IMR-90 (cell line): ENCODE data around the gene TRPV4. TPM values are rescaled to one million over a fixed set of nuclear protein-coding genes. Genes with fewer than 3 reads are reported as not detected.

Experiments
- ATAC-seq: fragments of 200-7000 bp; cut with Tn5 transposase; 2 replicates; pipeline ENCODE4 v1.9.1; 2020; ENCODE audit warnings: low read depth, mild to moderate bottlenecking, moderate library complexity
- BruUV-seq: library from RNA; stranded (reverse); fragments of 400-500 nt; replicated peaks from 2 replicates; lab custom pipeline; 2021; lab: Mats Ljungman, UMichigan
- CTCF ChIA-PET: fragments of 300-600 bp; formaldehyde crosslinking; extraction: SDS; loops from one replicate; lab custom pipeline; 2021; ENCODE audit warnings: antibody characterized with exemption; lab: Yijun Ruan, JAX
- POLR2A ChIA-PET: fragments of 300-600 bp; sonication (Branson Sonifier 250); formaldehyde crosslinking; loops from one replicate; lab custom pipeline; 2022; ENCODE audit warnings: antibody characterized with exemption; ENCODE audit not compliant: unreplicated experiment; lab: Charles Lee
- DNase-seq: peaks from one replicate; pipeline ENCODE4 v3.0.0; 2013
- H2AFZ ChIP-seq: replicated peaks from 2 replicates; pipeline ENCODE3; 2013; ENCODE audit warnings: low read length, mild to moderate bottlenecking; ENCODE audit not compliant: poor library complexity
- H2AK5ac ChIP-seq: 2 replicates; pipeline ENCODE4 v1.6.1; 2013; ENCODE audit warnings: low read depth, low read length, inconsistent platforms
- H2AK9ac ChIP-seq: replicated peaks from 2 replicates; pipeline ENCODE3; 2013; ENCODE audit warnings: mild to moderate bottlenecking, low read depth, low read length, moderate library complexity; ENCODE audit not compliant: poor library complexity
- H2BK120ac ChIP-seq: 2 replicates; pipeline ENCODE4 v1.6.1; 2013; ENCODE audit warnings: low read depth, low read length, inconsistent platforms
- H2BK15ac ChIP-seq: 3 replicates; pipeline ENCODE4 v1.6.1; 2013; ENCODE audit warnings: low read depth, low read length, inconsistent platforms
- H2BK20ac ChIP-seq: 2 replicates; pipeline ENCODE4 v1.6.1; 2013; ENCODE audit warnings: low read depth, mild to moderate bottlenecking, inconsistent platforms, low read length, moderate library complexity
- H2BK5ac ChIP-seq: 2 replicates; pipeline ENCODE4 v1.6.1; 2013; ENCODE audit warnings: mild to moderate bottlenecking, low read depth, low read length, inconsistent platforms; ENCODE audit not compliant: poor library complexity, severe bottlenecking
- H3K14ac ChIP-seq: replicated peaks from 2 replicates; pipeline ENCODE4 v1.6.1; 2013; ENCODE audit warnings: low read depth, low read length, inconsistent platforms
- H3K18ac ChIP-seq: 2 replicates; pipeline ENCODE4 v1.6.1; 2013; ENCODE audit warnings: low read depth, low read length, control low read depth
- H3K23ac ChIP-seq: 2 replicates; pipeline ENCODE4 v1.6.1; 2013; ENCODE audit warnings: low read depth, low read length, inconsistent platforms
- H3K27ac ChIP-seq: 2 replicates; pipeline ENCODE4 v1.5.1; 2013; ENCODE audit warnings: mild to moderate bottlenecking, control low read depth, low read length; ENCODE audit not compliant: insufficient read depth
- H3K27me3 ChIP-seq: 2 replicates; pipeline ENCODE4 v1.6.1; 2013; ENCODE audit warnings: low read length; ENCODE audit not compliant: control insufficient read depth, insufficient read depth
- H3K36me3 ChIP-seq: 2 replicates; pipeline ENCODE4 v1.6.1; 2013; ENCODE audit warnings: low read length, mixed read lengths; ENCODE audit not compliant: control insufficient read depth, insufficient read depth
- H3K4ac ChIP-seq: 2 replicates; pipeline ENCODE4 v1.6.1; 2013; ENCODE audit warnings: low read depth, low read length, inconsistent platforms
- H3K4me1 ChIP-seq: 2 replicates; pipeline ENCODE4 v1.6.1; 2013; ENCODE audit warnings: low read length, mixed read lengths; ENCODE audit not compliant: control insufficient read depth, insufficient read depth
- H3K4me2 ChIP-seq: 2 replicates; pipeline ENCODE4 v1.6.1; 2013; ENCODE audit warnings: low read depth, mild to moderate bottlenecking, control low read depth, low read length, moderate library complexity
- H3K4me3 ChIP-seq: 2 replicates; pipeline ENCODE4 v1.5.1; 2013; ENCODE audit warnings: low read depth, mild to moderate bottlenecking, control low read depth, low read length, moderate library complexity; ENCODE audit not compliant: insufficient read depth
- H3K56ac ChIP-seq: 2 replicates; pipeline ENCODE4 v1.6.1; 2013; ENCODE audit warnings: low read length, inconsistent platforms; ENCODE audit not compliant: insufficient read depth; ENCODE audit errors: extremely low read depth
- H3K79me1 ChIP-seq, 2 experiments: 2 replicates each; pipeline ENCODE4 v1.6.1; 2013; ENCODE audit warnings: low read length in 2 of 2, inconsistent platforms in 1 of 2, low read depth in 1 of 2
- H3K9ac ChIP-seq: 2 replicates; pipeline ENCODE4 v1.6.1; 2013; ENCODE audit warnings: low read depth, low read length, control low read depth
- H3K9me1 ChIP-seq: 2 replicates; pipeline ENCODE4 v1.6.1; 2013; ENCODE audit warnings: low read length, inconsistent platforms; ENCODE audit not compliant: insufficient read depth
- H3K9me3 ChIP-seq: 2 replicates; pipeline ENCODE4 v1.6.1; 2013; ENCODE audit warnings: low read length; ENCODE audit not compliant: control insufficient read depth, insufficient read depth
- H4K20me1 ChIP-seq: 2 replicates; pipeline ENCODE4 v1.6.1; 2013; ENCODE audit warnings: low read length, inconsistent platforms; ENCODE audit not compliant: insufficient read depth
- H4K5ac ChIP-seq: 2 replicates; pipeline ENCODE4 v1.6.1; 2013; ENCODE audit warnings: mild to moderate bottlenecking, low read depth, low read length, control low read depth
- H4K8ac ChIP-seq, 2 experiments: 2 replicates each; pipeline ENCODE4 v1.6.1; 2013; ENCODE audit warnings: low read depth in 2 of 2, low read length in 2 of 2, control low read depth in 1 of 2, inconsistent platforms in 1 of 2
- H4K91ac ChIP-seq: 2 replicates; pipeline ENCODE4 v1.6.1; 2013; ENCODE audit warnings: low read depth, low read length, inconsistent platforms; ENCODE audit not compliant: insufficient read depth
- CEBPB ChIP-seq: IDR thresholded peaks from 2 replicates; pipeline ENCODE4 v1.6.1; 2012; ENCODE audit warnings: low read depth, low read length, improper control_type of control experiment
- CHD1 ChIP-seq: IDR thresholded peaks from 2 replicates; pipeline ENCODE4 v1.6.1; 2012; ENCODE audit warnings: low read depth, low read length, improper control_type of control experiment
- ELK1 ChIP-seq: fragments of 150-350 bp; IDR thresholded peaks from 2 replicates; pipeline ENCODE4 v1.6.1; 2016; ENCODE audit warnings: low read depth, mild to moderate bottlenecking, low read length, moderate library complexity, borderline replicate concordance
- FOS ChIP-seq: fragments of 150-350 bp; IDR thresholded peaks from 2 replicates; pipeline ENCODE4 v1.6.1; 2016; ENCODE audit warnings: low read depth, low read length
- MAZ ChIP-seq: IDR thresholded peaks from 2 replicates; pipeline ENCODE4 v1.6.1; 2012; ENCODE audit warnings: low read depth, mild to moderate bottlenecking, low read length, improper control_type of control experiment, moderate library complexity, borderline replicate concordance
- NFE2L2 ChIP-seq: fragments of 150-350 bp; IDR thresholded peaks from 2 replicates; pipeline ENCODE4 v1.6.1; 2016; ENCODE audit warnings: low read depth, mild to moderate bottlenecking, low read length
- RAD21 ChIP-seq: IDR thresholded peaks from 2 replicates; pipeline ENCODE4 v1.6.1; 2012; ENCODE audit warnings: low read length, improper control_type of control experiment
- RCOR1 ChIP-seq: IDR thresholded peaks from 2 replicates; pipeline ENCODE4 v1.6.1; 2012; ENCODE audit warnings: mild to moderate bottlenecking, low read length, improper control_type of control experiment; ENCODE audit not compliant: insufficient replicate concordance
- SMC3 ChIP-seq: fragments of 150-350 bp; IDR thresholded peaks from 2 replicates; pipeline ENCODE4 v1.6.1; 2016; ENCODE audit warnings: low read depth, mild to moderate bottlenecking, antibody characterized with exemption, low read length, moderate library complexity
- USF2 ChIP-seq: fragments of 150-350 bp; IDR thresholded peaks from 2 replicates; pipeline ENCODE4 v1.6.1; 2017; ENCODE audit warnings: mild to moderate bottlenecking, antibody characterized with exemption, low read length, low read depth
- WGBS, 2 experiments: methylation state at CpG; one replicate each; pipeline versions ENCODE4 v1.1.5 to v1.1.7; 2013; ENCODE audit warnings: missing lambda C conversion rate in 2 of 2; ENCODE audit not compliant: insufficient read length in 1 of 2; ENCODE audit errors: extremely low coverage in 2 of 2; 5-methylcytosine and 5-hydroxymethylcytosine counted together
- dilution Hi-C: fragments of 300-500 bp; cut with HindIII; formaldehyde crosslinking; loops from one replicate; pipeline ENCODE4 v1.14.3; 2018; ENCODE audit warnings: low sequenced_read_pairs; ENCODE audit not compliant: unreplicated experiment
- in situ Hi-C: fragments of 300-500 bp; cut with MboI; formaldehyde crosslinking; loops from 3 replicates; pipeline ENCODE4 v1.14.3; 2019; ENCODE audit warnings: low sequenced_read_pairs, inconsistent platforms, mixed read lengths
- intact Hi-C: fragments of 100-400 bp; cut with micrococcal nuclease; formaldehyde crosslinking; loops from 2 replicates; pipeline ENCODE4 v1.10.0; 2022
- polyA plus RNA-seq, 3 experiments: library from polyadenylated mRNA; depleted of rRNA; stranded (reverse); fragments of >200 nt; gene quantifications; 2 replicates each; pipeline ENCODE4 v1.2.3, GENCODE V29; 2012; ENCODE audit warnings: low replicate concordance in 1 of 3
- total RNA-seq: library from RNA; depleted of rRNA; stranded (reverse); fragments of >200 nt; gene quantifications from 2 replicates; pipeline ENCODE4 v1.2.3, GENCODE V29; 2012

Gene TRPV4
- total and polyA plus RNA-seq, 2 of the 4 experiments (the other 2 are of a cell fraction) = 1.1 to 6.1 TPM

- Histone ChIP-seq H4K8ac (no peak overlapping the region), H3K4ac (no peak overlapping the region), H3K4me2 (no peak overlapping the region), H3K27ac (no peak overlapping the region), H3K18ac (no peak overlapping the region), H3K9me1 (no peaks in the 10 kb centered on the region), H2BK15ac (no peak overlapping the region), H3K4me3 (no peak overlapping the region), H3K9me3 (no peaks in the 10 kb centered on the region), H2BK20ac (no peak overlapping the region), H4K5ac (no peak overlapping the region), H2AK5ac (no peak overlapping the region), H3K36me3 (peaks cover 4% of the 10 kb centered on the region; the same call in 1 of the 2 replicates), H3K4me1 (no peaks in the 10 kb centered on the region), H2BK120ac (no peak overlapping the region), H2BK5ac (no peak overlapping the region), H3K14ac (no peak overlapping the region), H2AK9ac (no peak overlapping the region), H2AFZ (no peak overlapping the region), H3K79me1 (no peaks in the 10 kb centered on the region), H3K56ac (no peak overlapping the region), H3K27me3 (no peaks in the 10 kb centered on the region), H3K9ac (no peak overlapping the region), H4K91ac (no peak overlapping the region), H4K20me1 (no peaks in the 10 kb centered on the region), H3K23ac (no peak overlapping the region)
- ChIA-PET POLR2A (no interaction called here), CTCF (no interaction called here)
- ATAC-seq = no peak
- in situ Hi-C loops = no loop called here
- intact Hi-C loops = no loop called here
- dilution Hi-C loops = no loop called here
- TF ChIP-seq ELK1 = no peak
- TF ChIP-seq FOS = no peak
- TF ChIP-seq SMC3 = no peak
- TF ChIP-seq CHD1 = no peak
- no peak for TF ChIP-seq USF2
- no peak for TF ChIP-seq NFE2L2
- TF ChIP-seq RAD21 = no peak
- no peak for TF ChIP-seq CEBPB
- no peak for TF ChIP-seq RCOR1
- no peak for TF ChIP-seq MAZ
- no TSS peak for BruUV-seq
- no peak for DNase-seq
- 86% methylated on average over 14 of the region's 26 CpGs; no CpG with 5 or more reads in 1 of the 2 experiments for WGBS, 2 experiments
These were observed 39.2 kb downstream of the TRPV4 start for GRCh38 chr12:109793826-109794501.
